HCT116 (cell line): Measurements from ENCODE around the gene ETV7. TPM values are rescaled to one million over a fixed set of nuclear protein-coding genes. Genes with fewer than 3 reads are reported as not detected.

Experiments used
- ATAC-seq: fragments of 200-7000 bp; cut with Tn5 transposase; 2 replicates; pipeline ENCODE4 v1.9.1; 2020; ENCODE audit warnings: mild to moderate bottlenecking, moderate library complexity
- BruUV-seq: library from RNA; stranded (reverse); fragments of 400-500 nt; replicated peaks from 2 replicates; lab custom pipeline; 2021; lab: Mats Ljungman, UMichigan
- CTCF ChIA-PET: fragments of 300-600 bp; sonication (Branson Sonifier 250); formaldehyde crosslinking; loops from one replicate; lab custom pipeline; 2021; ENCODE audit warnings: antibody characterized with exemption; lab: Charles Lee
- POLR2A ChIA-PET: fragments of 300-600, 350-600 bp; sonication (Branson Sonifier 250); formaldehyde crosslinking; loops from one replicate; lab custom pipeline; 2021; ENCODE audit warnings: antibody characterized with exemption; lab: Charles Lee
- RAD21 ChIA-PET, 2 experiments: fragments of 300-600 bp; sonication (Branson Sonifier 250); formaldehyde crosslinking; loops; one replicate each; lab custom pipeline; 2023; ENCODE audit warnings: low total read pairs in 2 of 2; ENCODE audit not compliant: uncharacterized antibody in 2 of 2, unreplicated experiment in 2 of 2, low non-redundant PET in 1 of 2; lab: Charles Lee
- DNase-seq: peaks from one replicate; pipeline ENCODE4 v3.0.0-alpha.2; 2010; ENCODE audit warnings: low read depth, low spot score
- H2AFZ ChIP-seq: fragments of 200-600 bp; shearing (Covaris generic), sonication (generic); 2 replicates; pipeline ENCODE4 v1.6.1; 2017; ENCODE audit warnings: low read depth, mixed run types, mixed read lengths, antibody characterized with exemption, low read length; ENCODE audit not compliant: poor library complexity, severe bottlenecking
- H3K27ac ChIP-seq: 2 replicates; pipeline ENCODE4 v1.5.1; 2012; ENCODE audit warnings: low read depth, low read length
- H3K27me3 ChIP-seq: fragments of 200-600 bp; sonication (generic); 2 replicates; pipeline ENCODE4 v1.6.1; 2016; ENCODE audit warnings: mixed run types, low read length, mixed read lengths; ENCODE audit not compliant: insufficient read depth
- H3K36me3 ChIP-seq, 2 experiments: fragments of 200-500 bp in 1 of 2; fragments of 200-600 bp in 1 of 2; sonication (Bioruptor generic) in 1 of 2; sonication (generic) in 1 of 2; 2 replicates each; pipeline versions ENCODE4 v1.5.1 to v1.6.1; 2014 to 2016; ENCODE audit warnings: low read length in 2 of 2, inconsistent platforms in 1 of 2, mixed read lengths in 1 of 2, mixed run types in 1 of 2; ENCODE audit not compliant: insufficient read depth in 2 of 2, control insufficient read depth in 1 of 2
- H3K4me1 ChIP-seq, 2 experiments: fragments of 200-600 bp in 1 of 2; sonication (generic) in 1 of 2; 2 replicates each; pipeline versions ENCODE4 v1.5.1 to v1.6.1; 2012 to 2017; ENCODE audit warnings: low read length in 2 of 2, inconsistent platforms in 1 of 2, mild to moderate bottlenecking in 1 of 2, mixed read lengths in 1 of 2, mixed run types in 1 of 2, moderate library complexity in 1 of 2; ENCODE audit not compliant: insufficient read depth in 2 of 2, control insufficient read depth in 1 of 2
- H3K4me2 ChIP-seq: fragments of 200-600 bp; sonication (generic); 2 replicates; pipeline ENCODE4 v1.6.1; 2017; ENCODE audit warnings: mixed run types, low read length, mixed read lengths
- H3K4me3 ChIP-seq, 2 experiments: fragments of 200-600 bp in 1 of 2; sonication (generic) in 1 of 2; replicated peaks in 1 of 2; 2 replicates each; pipeline ENCODE4 v1.5.1; 2011 to 2016; ENCODE audit warnings: low read length in 2 of 2, control low read depth in 1 of 2, low read depth in 1 of 2, mild to moderate bottlenecking in 1 of 2, mixed read lengths in 1 of 2, mixed run types in 1 of 2
- H3K79me2 ChIP-seq: fragments of 200-600 bp; sonication (generic); 2 replicates; pipeline ENCODE4 v1.6.1; 2017; ENCODE audit warnings: mild to moderate bottlenecking, mixed run types, low read length, moderate library complexity, mixed read lengths; ENCODE audit not compliant: insufficient read depth
- H3K9ac ChIP-seq: fragments of 200-600 bp; sonication (generic); 2 replicates; pipeline ENCODE4 v1.6.1; 2016; ENCODE audit warnings: low read length, mixed read lengths
- H3K9me2 ChIP-seq: fragments of 200-600 bp; sonication (generic), shearing (Covaris generic); 2 replicates; pipeline ENCODE4 v1.6.1; 2017; ENCODE audit warnings: mixed run types, mild to moderate bottlenecking, moderate library complexity; ENCODE audit not compliant: insufficient read depth
- H3K9me3 ChIP-seq, 2 experiments: fragments of 200-500 bp in 1 of 2; fragments of 200-600 bp in 1 of 2; sonication (Bioruptor generic) in 1 of 2; sonication (generic) in 1 of 2; 2 replicates each; pipeline ENCODE4 v1.6.1; 2014 to 2017; ENCODE audit warnings: low read length in 2 of 2, mixed read lengths in 2 of 2, inconsistent platforms in 1 of 2, low read depth in 1 of 2, mild to moderate bottlenecking in 1 of 2, mixed run types in 1 of 2, moderate library complexity in 1 of 2; ENCODE audit not compliant: control insufficient read depth in 1 of 2, insufficient read depth in 1 of 2
- H4K20me1 ChIP-seq: fragments of 200-600 bp; sonication (generic), shearing (Covaris generic); 2 replicates; pipeline ENCODE4 v1.6.1; 2017; ENCODE audit warnings: mixed run types, mild to moderate bottlenecking, moderate library complexity; ENCODE audit not compliant: insufficient read depth
- CBX3 ChIP-seq: IDR thresholded peaks from 2 replicates; pipeline ENCODE4 v1.6.1; 2012; ENCODE audit warnings: low read depth
- EGR1 ChIP-seq: IDR thresholded peaks from 2 replicates; pipeline ENCODE4 v1.6.1; 2012; ENCODE audit warnings: low read depth
- ELF1 ChIP-seq: IDR thresholded peaks from 2 replicates; pipeline ENCODE4 v1.6.1; 2012; ENCODE audit warnings: low read depth, borderline replicate concordance
- EZH2 ChIP-seq: fragments of 200-600 bp; sonication (generic); IDR thresholded peaks from 2 replicates; pipeline ENCODE4 v1.6.1; 2017; ENCODE audit warnings: antibody characterized with exemption, mixed run types
- JUND ChIP-seq: IDR thresholded peaks from 2 replicates; pipeline ENCODE4 v1.6.1; 2012
- MAX ChIP-seq: IDR thresholded peaks from 2 replicates; pipeline ENCODE4 v1.6.1; 2012
- POLR2A ChIP-seq: IDR thresholded peaks from 2 replicates; pipeline ENCODE4 v1.7.0; 2011; ENCODE audit warnings: borderline replicate concordance; ENCODE audit not compliant: insufficient read depth, insufficient read length; ENCODE audit errors: extremely low read depth
- POLR2AphosphoS5 ChIP-seq: IDR thresholded peaks from 2 replicates; pipeline ENCODE4 v1.6.1; 2011; ENCODE audit warnings: mild to moderate bottlenecking, low read depth, low read length, moderate library complexity
- SIN3A ChIP-seq: IDR thresholded peaks from 2 replicates; pipeline ENCODE4 v1.6.1; 2012; ENCODE audit warnings: low read depth
- SP1 ChIP-seq: IDR thresholded peaks from 2 replicates; pipeline ENCODE4 v1.6.1; 2012; ENCODE audit warnings: low read depth
- SRF ChIP-seq: IDR thresholded peaks from 2 replicates; pipeline ENCODE4 v1.6.1; 2012; ENCODE audit warnings: low read depth
- ZFX ChIP-seq: fragments of 450-650 bp; IDR thresholded peaks from 2 replicates; pipeline ENCODE4 v1.6.1; 2017
- ZNF274 ChIP-seq: fragments of 200-500 bp; sonication (Bioruptor generic); IDR thresholded peaks from 2 replicates; pipeline ENCODE4 v1.6.1; 2014; ENCODE audit warnings: mild to moderate bottlenecking, low read depth, low read length, inconsistent platforms
- intact Hi-C: fragments of 100-400 bp; cut with micrococcal nuclease; formaldehyde crosslinking; loops from 2 replicates; pipeline ENCODE4 v1.10.0; 2022
- total RNA-seq: library from RNA; stranded (reverse); gene quantifications from one replicate; pipeline ENCODE4 v1.2.1, GENCODE V29; 2021; ENCODE audit not compliant: unreplicated experiment
- TF ChIP-seq, protein P1 (sequence below): IDR thresholded peaks from 2 replicates; pipeline ENCODE4 v1.6.1; 2012
- TF ChIP-seq, protein P2 (sequence below): IDR thresholded peaks from 2 replicates; pipeline ENCODE4 v1.6.1; 2012; ENCODE audit warnings: low read depth
- TF ChIP-seq, protein P3 (sequence below), 3 experiments: fragments of 200-600 bp in 1 of 3; sonication (generic) in 1 of 3; IDR thresholded peaks in 2 of 3; conservative IDR thresholded peaks in 1 of 3; 2 replicates each; pipeline ENCODE4 v1.5.1; 2012 to 2017; ENCODE audit warnings: low read depth in 2 of 3, low read length in 2 of 3, antibody characterized with exemption in 1 of 3, borderline replicate concordance in 1 of 3, control low read depth in 1 of 3, mild to moderate bottlenecking in 1 of 3, mixed read lengths in 1 of 3, mixed run types in 1 of 3, moderate library complexity in 1 of 3; ENCODE audit not compliant: insufficient read depth in 1 of 3

The ETV7 gene
- total RNA-seq, 1 experiment from 2014 or later = 1.0 TPM

- Histone ChIP-seq H3K9me2 (no peaks in the 10 kb centered on the region), H4K20me1 (no peaks in the 10 kb centered on the region), H2AFZ (no peak overlapping the region), H3K4me1 (peaks cover 0 to 14% of the 10 kb centered on the region in 2 experiments; a peak in 2 of 4 replicates), H3K4me2 (no peak overlapping the region), H3K4me3 (no peak overlapping the region), H3K79me2 (no peaks in the 10 kb centered on the region), H3K9me3 (no peaks in the 10 kb centered on the region), H3K36me3 (no peaks in the 10 kb centered on the region), H3K27ac (no peak overlapping the region), H3K27me3 (no peaks in the 10 kb centered on the region), H3K9ac (no peak overlapping the region)
- ChIA-PET POLR2A (interaction anchor here (2.5 kb wide), 1 partner anchor 11 kb away, joined by 12 read pairs; no protein-coding TSS in a partner anchor), CTCF (no interaction called here), RAD21 (no interaction called here)
- ATAC-seq (no peak), DNase-seq (no peak)
- TF ChIP-seq SP1 = no peak
- TF ChIP-seq POLR2AphosphoS5 = no peak
- no peak for TF ChIP-seq POLR2A
- TF ChIP-seq SIN3A = no peak
- TF ChIP-seq JUND = no peak
- no peak for TF ChIP-seq EGR1
- no peak for TF ChIP-seq ELF1
- TF ChIP-seq SRF = no peak
- TF ChIP-seq EZH2 = no peak
- TF ChIP-seq ZNF274 = no peak
- TF ChIP-seq, protein P1, sequence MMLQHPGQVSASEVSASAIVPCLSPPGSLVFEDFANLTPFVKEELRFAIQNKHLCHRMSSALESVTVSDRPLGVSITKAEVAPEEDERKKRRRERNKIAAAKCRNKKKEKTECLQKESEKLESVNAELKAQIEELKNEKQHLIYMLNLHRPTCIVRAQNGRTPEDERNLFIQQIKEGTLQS = no peak
- TF ChIP-seq, protein P2, sequence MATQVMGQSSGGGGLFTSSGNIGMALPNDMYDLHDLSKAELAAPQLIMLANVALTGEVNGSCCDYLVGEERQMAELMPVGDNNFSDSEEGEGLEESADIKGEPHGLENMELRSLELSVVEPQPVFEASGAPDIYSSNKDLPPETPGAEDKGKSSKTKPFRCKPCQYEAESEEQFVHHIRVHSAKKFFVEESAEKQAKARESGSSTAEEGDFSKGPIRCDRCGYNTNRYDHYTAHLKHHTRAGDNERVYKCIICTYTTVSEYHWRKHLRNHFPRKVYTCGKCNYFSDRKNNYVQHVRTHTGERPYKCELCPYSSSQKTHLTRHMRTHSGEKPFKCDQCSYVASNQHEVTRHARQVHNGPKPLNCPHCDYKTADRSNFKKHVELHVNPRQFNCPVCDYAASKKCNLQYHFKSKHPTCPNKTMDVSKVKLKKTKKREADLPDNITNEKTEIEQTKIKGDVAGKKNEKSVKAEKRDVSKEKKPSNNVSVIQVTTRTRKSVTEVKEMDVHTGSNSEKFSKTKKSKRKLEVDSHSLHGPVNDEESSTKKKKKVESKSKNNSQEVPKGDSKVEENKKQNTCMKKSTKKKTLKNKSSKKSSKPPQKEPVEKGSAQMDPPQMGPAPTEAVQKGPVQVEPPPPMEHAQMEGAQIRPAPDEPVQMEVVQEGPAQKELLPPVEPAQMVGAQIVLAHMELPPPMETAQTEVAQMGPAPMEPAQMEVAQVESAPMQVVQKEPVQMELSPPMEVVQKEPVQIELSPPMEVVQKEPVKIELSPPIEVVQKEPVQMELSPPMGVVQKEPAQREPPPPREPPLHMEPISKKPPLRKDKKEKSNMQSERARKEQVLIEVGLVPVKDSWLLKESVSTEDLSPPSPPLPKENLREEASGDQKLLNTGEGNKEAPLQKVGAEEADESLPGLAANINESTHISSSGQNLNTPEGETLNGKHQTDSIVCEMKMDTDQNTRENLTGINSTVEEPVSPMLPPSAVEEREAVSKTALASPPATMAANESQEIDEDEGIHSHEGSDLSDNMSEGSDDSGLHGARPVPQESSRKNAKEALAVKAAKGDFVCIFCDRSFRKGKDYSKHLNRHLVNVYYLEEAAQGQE = no peak
- TF ChIP-seq ZFX = no peak
- TF ChIP-seq, protein P3, sequence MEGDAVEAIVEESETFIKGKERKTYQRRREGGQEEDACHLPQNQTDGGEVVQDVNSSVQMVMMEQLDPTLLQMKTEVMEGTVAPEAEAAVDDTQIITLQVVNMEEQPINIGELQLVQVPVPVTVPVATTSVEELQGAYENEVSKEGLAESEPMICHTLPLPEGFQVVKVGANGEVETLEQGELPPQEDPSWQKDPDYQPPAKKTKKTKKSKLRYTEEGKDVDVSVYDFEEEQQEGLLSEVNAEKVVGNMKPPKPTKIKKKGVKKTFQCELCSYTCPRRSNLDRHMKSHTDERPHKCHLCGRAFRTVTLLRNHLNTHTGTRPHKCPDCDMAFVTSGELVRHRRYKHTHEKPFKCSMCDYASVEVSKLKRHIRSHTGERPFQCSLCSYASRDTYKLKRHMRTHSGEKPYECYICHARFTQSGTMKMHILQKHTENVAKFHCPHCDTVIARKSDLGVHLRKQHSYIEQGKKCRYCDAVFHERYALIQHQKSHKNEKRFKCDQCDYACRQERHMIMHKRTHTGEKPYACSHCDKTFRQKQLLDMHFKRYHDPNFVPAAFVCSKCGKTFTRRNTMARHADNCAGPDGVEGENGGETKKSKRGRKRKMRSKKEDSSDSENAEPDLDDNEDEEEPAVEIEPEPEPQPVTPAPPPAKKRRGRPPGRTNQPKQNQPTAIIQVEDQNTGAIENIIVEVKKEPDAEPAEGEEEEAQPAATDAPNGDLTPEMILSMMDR (IDR thresholded peaks at IDR 0.05 in 2 of 3, conservative IDR thresholded peaks at IDR 0.05 in 1 of 3; ENCODE audit: borderline replicate concordance in 1 of 3, insufficient read depth in 1 of 3, low read depth in 2 of 3, low read length in 2 of 3) = no peak
- TF ChIP-seq MAX = no peak
- TF ChIP-seq CBX3 = no peak
- BruUV-seq = no TSS peak
- intact Hi-C loops = no loop called here
Measured at GRCh38 chr6:36430351-36430750, 42.9 kb upstream of the ETV7 start.
